ENCODE results near the gene ETV7. TPM values are rescaled to one million over a fixed set of nuclear protein-coding genes. Genes with fewer than 3 reads are reported as not detected.

The ETV7 gene
- total RNA-seq, 2 experiments from 2014 or later: 0.67 to 0.99 TPM

DNA sequence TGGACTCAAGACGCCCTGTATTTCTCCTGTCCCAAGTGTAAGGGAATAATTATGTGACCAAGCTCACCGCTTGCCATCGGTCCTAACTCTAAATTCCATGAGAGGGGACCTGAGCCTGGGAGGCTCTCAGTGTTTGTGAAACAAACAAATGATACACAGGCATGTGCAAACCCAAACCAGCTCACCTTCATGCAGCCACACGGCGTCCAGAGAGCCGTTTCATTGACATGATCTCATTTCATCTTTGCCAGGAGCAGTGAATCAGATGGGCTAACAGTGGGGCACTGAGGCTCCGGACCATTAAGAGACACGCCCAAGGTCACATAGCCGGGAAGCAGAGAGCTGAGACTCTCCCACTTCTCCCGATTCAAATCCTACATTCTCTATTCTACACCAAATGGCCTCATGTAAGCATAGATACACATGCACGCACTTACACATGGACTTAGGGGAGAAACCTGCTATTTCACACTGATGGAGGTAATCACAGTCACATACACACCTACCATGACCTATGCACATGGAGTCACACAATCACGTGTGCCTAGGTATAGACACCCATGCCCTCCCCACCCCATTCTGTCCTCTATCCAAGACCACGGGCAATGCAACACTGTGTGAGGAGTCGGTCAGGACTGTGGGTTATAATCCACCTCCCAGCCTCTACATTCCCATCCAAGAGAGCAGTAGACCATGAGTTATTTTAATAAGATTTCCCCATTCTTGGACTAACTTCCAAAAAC is 51.8 kb downstream of the ETV7 start:
- no peak for DNase-seq
- Mint-ChIP-seq H3K27ac (no peak overlapping the region), H3K4me3 (no peak overlapping the region), H3K9me3 (no peaks in the 10 kb centered on the region), H3K36me3 (ENCODE audit: low read depth) (no peaks in the 10 kb centered on the region), H3K4me1 (ENCODE audit: low read depth) (peaks cover 8% of the 10 kb centered on the region), H3K27me3 (ENCODE audit: low read depth) (peaks cover 28% of the 10 kb centered on the region)
- intact Hi-C loops (cut with micrococcal nuclease): no loop called here
- CTCF ChIA-PET: interaction anchor here (1.0 to 1.1 kb wide), 2 partner anchors 11 to 22 kb away, joined by 3 to 4 read pairs; no protein-coding TSS in a partner anchor

DNA sequence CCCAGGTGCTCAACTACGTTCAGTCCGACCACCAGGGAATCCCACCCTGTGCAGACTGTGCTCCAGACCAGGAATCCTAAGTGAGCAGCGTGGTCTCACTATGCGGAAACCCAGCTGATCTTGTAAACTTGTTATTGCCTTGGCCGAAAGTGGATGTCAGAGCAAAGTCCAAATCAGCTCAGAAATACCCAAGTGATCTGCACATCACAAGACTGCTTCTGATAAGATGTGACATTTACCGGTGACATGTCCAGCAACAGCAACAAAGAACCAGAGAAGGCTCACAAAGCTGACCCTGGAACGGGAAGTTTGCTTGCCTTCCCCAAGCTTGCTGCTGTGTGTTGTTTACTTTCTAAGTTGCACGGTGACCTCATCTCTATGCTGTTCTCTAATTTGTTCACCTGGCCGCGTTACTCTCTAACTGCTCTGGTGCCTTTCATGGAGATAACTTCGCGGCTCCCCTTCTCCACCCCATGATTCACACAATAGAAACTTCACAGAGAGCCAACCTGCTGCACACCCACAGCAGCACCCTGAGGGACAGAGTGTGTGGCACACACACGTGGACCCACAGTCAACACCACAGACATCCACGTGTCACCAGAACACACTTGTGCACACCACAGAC is 52.5 kb downstream of the ETV7 start:
- Mint-ChIP-seq H3K9me3 (no peaks in the 10 kb centered on the region), H3K4me3 (no peak overlapping the region)

DNA sequence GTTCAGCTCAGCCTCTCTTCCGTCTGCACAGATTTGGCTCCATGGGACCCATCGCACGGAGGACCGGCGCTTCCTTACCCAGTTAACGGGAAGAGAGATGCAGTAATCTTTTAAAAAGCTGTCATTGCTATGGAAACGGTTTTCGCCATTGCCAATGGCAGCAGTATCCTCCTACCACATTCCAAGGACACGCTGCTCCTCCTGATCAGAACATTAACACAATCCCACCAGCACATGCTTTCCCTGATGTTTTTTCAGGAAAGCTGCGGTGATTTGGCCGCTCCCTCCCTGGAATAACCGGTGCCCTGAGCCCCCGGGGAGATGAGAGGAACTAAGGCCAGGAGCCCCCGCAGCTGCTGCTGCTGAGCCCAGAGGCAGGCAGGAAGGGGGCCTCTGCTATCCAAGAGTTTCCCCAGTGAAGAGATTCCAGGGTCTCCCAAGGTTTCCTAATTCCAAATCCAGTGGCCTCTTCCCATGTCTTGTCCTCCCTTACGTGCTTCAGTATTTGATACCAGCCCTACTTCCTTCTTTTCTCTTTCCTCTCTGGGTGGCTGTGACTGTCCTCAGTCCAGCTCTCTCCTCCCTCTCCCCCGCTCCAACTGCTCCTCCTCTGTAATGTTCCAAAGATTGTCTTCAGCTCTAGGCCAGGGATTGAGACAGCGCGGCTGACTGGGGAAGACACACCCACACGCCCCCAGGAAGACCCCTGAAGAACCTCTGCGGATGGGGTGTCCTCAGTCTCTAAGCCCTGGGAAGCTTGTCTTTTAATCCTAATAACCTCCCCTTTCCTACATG is 53.3 kb downstream of the ETV7 start:
- CTCF ChIA-PET: interaction anchor here (1.0 to 1.1 kb wide), 2 partner anchors 12 to 24 kb away, joined by 3 to 4 read pairs; no protein-coding TSS in a partner anchor
- peaks cover 7% of the 10 kb centered on the region for H3K4me1 Mint-ChIP-seq (ENCODE audit: low read depth)
- peaks cover 19% of the 10 kb centered on the region for H3K27me3 Mint-ChIP-seq (ENCODE audit: low read depth)
- no peak overlapping the region for H3K27ac Mint-ChIP-seq
- no peak overlapping the region for H3K4me3 Mint-ChIP-seq
- no peak for DNase-seq
- no peaks in the 10 kb centered on the region for H3K36me3 Mint-ChIP-seq (ENCODE audit: low read depth)
- H3K9me3 Mint-ChIP-seq: no peaks in the 10 kb centered on the region
- intact Hi-C loops (cut with micrococcal nuclease): no loop called here

More for the DNA sequence above, 52.5 kb downstream of the ETV7 start:
- peaks cover 7% of the 10 kb centered on the region for H3K4me1 Mint-ChIP-seq (ENCODE audit: low read depth)
- CTCF ChIA-PET: interaction anchor here (1.0 to 1.1 kb wide), 2 partner anchors 11 to 23 kb away, joined by 3 to 4 read pairs; no protein-coding TSS in a partner anchor
- H3K27ac Mint-ChIP-seq: no peak overlapping the region
- DNase-seq: no peak
- intact Hi-C loops (cut with micrococcal nuclease): no loop called here
- no peaks in the 10 kb centered on the region for H3K36me3 Mint-ChIP-seq (ENCODE audit: low read depth)
- H3K27me3 Mint-ChIP-seq (ENCODE audit: low read depth): peaks cover 22% of the 10 kb centered on the region

DNA sequence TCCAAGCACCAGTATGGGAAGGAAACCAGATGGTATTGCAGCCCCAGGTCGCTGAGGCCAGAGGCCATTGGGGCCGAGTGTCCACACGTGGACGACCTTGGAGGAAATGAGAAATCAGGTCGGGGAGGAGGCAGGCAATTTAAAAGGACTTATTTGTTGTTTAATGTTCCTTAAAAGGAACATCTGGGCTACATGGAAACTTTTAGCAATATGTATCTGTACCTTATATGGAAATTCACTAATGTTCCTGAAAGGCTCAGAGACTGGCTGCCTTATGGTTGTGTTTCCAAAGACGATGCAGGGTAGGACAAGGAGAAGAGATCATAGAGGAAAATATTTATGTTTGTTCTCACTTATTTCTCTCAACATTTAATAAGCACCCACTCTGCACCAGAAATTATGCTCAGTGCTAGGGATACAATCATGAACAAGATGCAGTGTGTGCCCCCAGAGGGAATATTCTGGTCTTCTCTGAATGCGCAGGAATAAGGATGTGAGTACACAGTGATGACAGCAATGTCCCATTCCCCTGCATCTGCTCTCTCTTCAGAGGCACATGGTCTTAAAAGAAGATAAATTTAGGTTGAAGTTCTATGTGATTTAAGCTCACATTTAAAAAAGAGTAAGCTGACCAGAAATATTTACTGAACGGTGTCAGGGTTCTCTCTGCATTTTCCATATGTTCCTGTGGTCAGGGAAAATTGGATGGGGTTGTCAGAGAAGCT is 54.1 kb downstream of the ETV7 start:
- intact Hi-C loops (cut with micrococcal nuclease): no loop called here
- H3K4me3 Mint-ChIP-seq: no peak overlapping the region
- no peaks in the 10 kb centered on the region for H3K36me3 Mint-ChIP-seq (ENCODE audit: low read depth)
- H3K27me3 Mint-ChIP-seq (ENCODE audit: low read depth): peaks cover 19% of the 10 kb centered on the region
- H3K27ac Mint-ChIP-seq: no peak overlapping the region
- DNase-seq: no peak
- CTCF ChIA-PET: no interaction called here
- peaks cover 7% of the 10 kb centered on the region for H3K4me1 Mint-ChIP-seq (ENCODE audit: low read depth)
- no peaks in the 10 kb centered on the region for H3K9me3 Mint-ChIP-seq

DNA sequence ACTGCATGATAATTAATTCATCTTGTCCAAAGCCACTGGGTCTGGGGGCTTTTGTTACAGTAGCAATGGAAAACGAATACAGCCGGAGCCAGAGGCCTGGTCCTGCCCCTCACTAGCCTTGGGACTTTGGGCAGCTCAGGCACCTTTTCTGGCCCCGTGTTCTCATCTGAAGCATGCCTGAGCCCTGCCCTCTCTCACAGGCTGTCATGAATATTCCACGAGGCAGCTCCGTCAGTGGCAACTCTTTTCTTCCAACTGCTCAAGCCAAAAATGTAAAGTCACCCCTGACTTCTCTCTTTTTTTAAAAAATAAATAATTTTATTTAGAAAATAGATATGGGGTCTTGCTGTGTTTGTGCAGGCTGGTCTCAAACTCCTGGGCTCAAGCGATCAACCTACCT is 56.1 kb downstream of the ETV7 start:
- H3K36me3 Mint-ChIP-seq (ENCODE audit: low read depth): no peaks in the 10 kb centered on the region
- no peak overlapping the region for H3K27ac Mint-ChIP-seq
- no peak for DNase-seq
- no peaks in the 10 kb centered on the region for H3K4me1 Mint-ChIP-seq (ENCODE audit: low read depth)
- no peaks in the 10 kb centered on the region for H3K9me3 Mint-ChIP-seq
- intact Hi-C loops (cut with micrococcal nuclease): no loop called here
- CTCF ChIA-PET: interaction anchor here (1.1 kb wide), 1 partner anchor 29 kb away, joined by 3 read pairs; no protein-coding TSS in a partner anchor
- no peak overlapping the region for H3K4me3 Mint-ChIP-seq
- H3K27me3 Mint-ChIP-seq (ENCODE audit: low read depth): peaks cover 19% of the 10 kb centered on the region

DNA sequence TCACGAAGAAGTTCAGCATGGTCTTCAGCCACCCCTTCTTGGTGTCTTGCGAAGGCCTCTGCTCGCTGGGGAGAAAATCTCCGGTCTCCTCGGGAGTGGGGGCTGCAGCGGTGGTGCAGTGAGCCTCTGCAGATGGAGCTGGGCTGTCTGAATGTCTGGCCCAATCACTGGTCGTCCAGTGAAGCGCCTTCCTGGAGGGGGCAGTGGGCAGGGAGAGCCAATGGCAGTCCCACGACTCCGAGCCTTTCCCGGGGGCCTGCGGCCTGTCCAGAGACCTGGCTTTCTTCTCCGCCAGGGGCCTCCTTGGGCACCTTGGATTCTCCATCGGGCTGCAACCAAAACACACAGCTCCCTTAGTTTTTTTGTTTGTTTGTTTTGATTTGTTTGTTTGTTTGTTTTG is 57.1 kb downstream of the ETV7 start:
- H3K4me3 Mint-ChIP-seq: no peak overlapping the region
- intact Hi-C loops (cut with micrococcal nuclease): no loop called here
- H3K27ac Mint-ChIP-seq: no peak overlapping the region
- no peaks in the 10 kb centered on the region for H3K9me3 Mint-ChIP-seq
- H3K4me1 Mint-ChIP-seq (ENCODE audit: low read depth): no peaks in the 10 kb centered on the region
- CTCF ChIA-PET: interaction anchor here (0.6 kb wide), 1 partner anchor 522 kb away, joined by 3 read pairs; no protein-coding TSS in a partner anchor
- H3K27me3 Mint-ChIP-seq (ENCODE audit: low read depth): peaks cover 18% of the 10 kb centered on the region
- no peaks in the 10 kb centered on the region for H3K36me3 Mint-ChIP-seq (ENCODE audit: low read depth)
- DNase-seq: no peak

DNA sequence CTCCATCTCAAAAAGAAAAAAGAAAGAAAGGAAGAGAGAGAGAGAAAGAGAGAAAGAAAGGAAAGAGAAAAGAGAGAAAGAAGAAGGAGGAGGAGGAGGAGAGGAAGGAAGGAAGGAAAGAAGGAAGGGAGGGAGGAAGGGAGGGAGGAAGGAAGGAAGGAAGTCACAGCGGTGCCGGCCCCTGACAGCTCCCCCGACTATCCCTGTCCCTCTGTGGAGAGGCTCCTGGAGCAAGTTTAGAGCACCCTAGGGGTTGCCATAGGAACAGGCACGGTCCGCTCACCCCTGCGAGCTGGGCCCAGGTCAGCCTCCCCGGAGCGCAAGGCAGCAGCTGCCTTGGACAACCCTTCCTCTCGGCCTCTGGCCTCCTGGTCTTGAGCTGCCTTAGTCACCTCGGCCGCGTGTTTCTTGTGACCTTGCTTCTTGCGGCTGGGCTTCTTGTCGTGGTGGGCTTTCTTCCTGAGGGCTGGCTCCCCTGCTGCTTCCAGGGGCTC is 57.6 kb downstream of the ETV7 start:
- CTCF ChIA-PET: interaction anchor here (0.6 to 2.0 kb wide), 3 partner anchors 11 to 523 kb away, joined by 3 to 6 read pairs (median 3); no protein-coding TSS in a partner anchor
- intact Hi-C loops (cut with micrococcal nuclease): no loop called here
- no peak overlapping the region for H3K27ac Mint-ChIP-seq
- H3K4me3 Mint-ChIP-seq: no peak overlapping the region
- H3K27me3 Mint-ChIP-seq (ENCODE audit: low read depth): peaks cover 13% of the 10 kb centered on the region
- no peak for DNase-seq
- no peaks in the 10 kb centered on the region for H3K4me1 Mint-ChIP-seq (ENCODE audit: low read depth)
- no peaks in the 10 kb centered on the region for H3K36me3 Mint-ChIP-seq (ENCODE audit: low read depth)
- no peaks in the 10 kb centered on the region for H3K9me3 Mint-ChIP-seq

DNA sequence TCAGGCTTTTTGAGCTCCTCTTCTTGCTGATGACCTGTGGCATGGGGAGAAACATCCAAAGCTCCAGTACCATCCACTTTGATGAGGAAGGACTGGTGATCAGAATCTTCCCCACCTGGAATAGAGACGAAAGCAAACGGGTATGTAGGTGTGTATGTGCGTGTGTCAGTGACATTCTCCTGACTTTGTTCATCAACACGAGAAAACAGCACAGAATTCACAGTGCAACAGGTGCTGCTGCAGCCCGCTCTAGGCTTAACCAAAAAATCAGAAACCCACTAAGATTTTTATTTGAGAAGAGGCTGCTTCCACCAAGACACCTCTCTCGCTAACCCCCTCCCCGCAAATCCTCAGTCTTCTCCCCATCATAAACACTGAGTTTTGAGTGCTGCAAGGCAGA is 58.9 kb downstream of the ETV7 start:
- no peaks in the 10 kb centered on the region for H3K36me3 Mint-ChIP-seq (ENCODE audit: low read depth)
- CTCF ChIA-PET: interaction anchor here (1.4 to 2.0 kb wide), 2 partner anchors 11 to 13 kb away, joined by 3 to 6 read pairs; no protein-coding TSS in a partner anchor
- no peaks in the 10 kb centered on the region for H3K4me1 Mint-ChIP-seq (ENCODE audit: low read depth)
- intact Hi-C loops (cut with micrococcal nuclease): no loop called here
- no peak overlapping the region for H3K4me3 Mint-ChIP-seq
- no peaks in the 10 kb centered on the region for H3K9me3 Mint-ChIP-seq
- no peak for DNase-seq
- H3K27me3 Mint-ChIP-seq (ENCODE audit: low read depth): peaks cover 3% of the 10 kb centered on the region
- no peak overlapping the region for H3K27ac Mint-ChIP-seq

DNA sequence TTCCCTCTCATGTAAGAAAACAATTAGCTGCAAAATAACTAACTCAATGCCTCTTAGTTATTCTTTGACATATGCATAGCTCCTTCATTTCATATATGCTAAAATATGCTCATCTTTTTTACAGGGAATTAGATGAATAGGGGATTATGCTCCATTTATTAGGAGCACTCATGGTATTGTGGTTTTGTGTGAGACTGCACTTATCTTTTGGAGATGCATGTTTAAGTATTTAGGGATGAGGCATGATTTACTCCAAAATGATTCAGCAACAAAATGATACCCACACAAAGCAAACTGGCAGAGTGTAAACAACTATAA is 59.6 kb downstream of the ETV7 start:
- no peaks in the 10 kb centered on the region for H3K4me1 Mint-ChIP-seq (ENCODE audit: low read depth)
- H3K27me3 Mint-ChIP-seq (ENCODE audit: low read depth): peaks cover 1% of the 10 kb centered on the region
- no peak for DNase-seq
- H3K27ac Mint-ChIP-seq: no peak overlapping the region
- intact Hi-C loops (cut with micrococcal nuclease): no loop called here
- CTCF ChIA-PET: interaction anchor here (0.6 to 2.0 kb wide), 5 partner anchors 10 to 1055 kb away, joined by 3 to 6 read pairs (median 3); no protein-coding TSS in a partner anchor
- H3K4me3 Mint-ChIP-seq: no peak overlapping the region
- H3K9me3 Mint-ChIP-seq: no peaks in the 10 kb centered on the region
- no peaks in the 10 kb centered on the region for H3K36me3 Mint-ChIP-seq (ENCODE audit: low read depth)

DNA sequence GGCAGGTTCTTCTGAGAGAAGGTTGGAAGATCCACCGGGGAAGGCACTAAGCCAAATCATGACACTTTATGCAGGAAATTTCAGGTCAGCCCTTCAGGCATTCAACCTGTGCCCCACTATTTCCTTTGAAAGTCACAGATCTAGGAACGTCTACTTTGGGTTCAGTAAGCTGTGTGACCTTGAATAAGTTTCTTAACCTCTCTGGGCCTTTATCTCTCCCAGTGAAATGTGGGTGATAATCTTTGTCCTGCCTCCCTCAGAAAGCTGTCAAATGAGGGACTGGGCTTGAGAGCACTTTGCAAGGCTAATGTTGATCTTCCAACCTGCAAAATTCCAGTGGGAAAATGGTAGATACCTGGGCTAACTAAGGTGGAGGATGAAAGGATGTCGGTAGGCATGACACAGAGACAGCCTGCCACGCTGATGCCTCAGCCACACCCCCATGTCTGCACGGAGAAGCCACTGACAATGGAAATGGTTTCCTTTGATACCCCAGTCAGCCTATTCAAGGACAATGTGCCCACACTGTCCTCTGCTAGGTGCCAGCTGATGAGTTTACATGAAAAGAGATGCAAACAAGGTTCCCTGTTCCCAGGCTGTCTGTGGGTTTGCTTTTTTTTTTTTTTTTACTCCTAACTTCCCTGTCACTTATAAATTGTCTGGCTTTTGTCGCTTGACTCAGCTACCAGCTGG is 60.1 kb downstream of the ETV7 start:
- H3K27me3 Mint-ChIP-seq (ENCODE audit: low read depth): no peaks in the 10 kb centered on the region
- H3K9me3 Mint-ChIP-seq: no peaks in the 10 kb centered on the region
- intact Hi-C loops (cut with micrococcal nuclease): no loop called here
- H3K4me1 Mint-ChIP-seq (ENCODE audit: low read depth): no peaks in the 10 kb centered on the region
- no peak for DNase-seq
- H3K4me3 Mint-ChIP-seq: no peak overlapping the region
- no peaks in the 10 kb centered on the region for H3K36me3 Mint-ChIP-seq (ENCODE audit: low read depth)
- CTCF ChIA-PET: interaction anchor here (0.6 to 1.4 kb wide), 5 partner anchors 10 to 1055 kb away, joined by 3 to 4 read pairs (median 3); no protein-coding TSS in a partner anchor
- no peak overlapping the region for H3K27ac Mint-ChIP-seq

DNA sequence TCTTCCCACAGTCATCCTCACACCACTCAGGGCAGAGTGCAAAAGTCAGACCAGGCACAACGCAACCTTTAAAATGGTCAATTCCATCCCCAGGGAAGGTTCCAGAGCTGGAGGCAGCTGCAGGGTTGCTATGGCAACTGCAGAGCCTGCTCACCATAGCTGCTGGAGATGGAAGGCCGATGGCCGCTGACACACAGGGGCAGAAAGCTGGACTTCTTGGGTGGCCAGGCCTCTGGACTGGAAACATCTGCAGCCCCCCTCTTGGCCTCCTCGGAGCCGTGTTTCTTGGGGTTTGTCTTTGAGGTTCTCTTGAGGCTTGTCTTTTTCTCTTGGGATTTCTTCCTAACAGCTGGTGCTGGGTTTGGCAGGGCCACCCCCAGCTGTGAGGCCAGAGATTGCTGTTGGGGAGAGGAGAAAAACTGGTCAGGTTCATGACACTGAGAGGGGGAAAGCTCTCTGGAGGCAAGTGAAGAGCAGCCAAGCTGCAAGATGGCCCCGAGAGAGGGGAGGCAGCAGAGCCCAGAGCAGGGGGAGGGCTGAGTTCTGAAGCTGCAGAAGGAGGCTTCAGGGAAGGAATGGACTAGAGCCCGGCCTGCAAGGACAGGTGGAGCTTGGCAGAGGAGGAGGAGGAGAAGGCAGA is 61.0 kb downstream of the ETV7 start:
- CTCF ChIA-PET: interaction anchor here (1.2 to 1.3 kb wide), 2 partner anchors 14 to 24 kb away, joined by 4 read pairs; no protein-coding TSS in a partner anchor
- Mint-ChIP-seq H3K27ac (no peak overlapping the region), H3K27me3 (ENCODE audit: low read depth) (no peaks in the 10 kb centered on the region), H3K4me3 (no peak overlapping the region), H3K36me3 (ENCODE audit: low read depth) (no peaks in the 10 kb centered on the region), H3K4me1 (ENCODE audit: low read depth) (no peaks in the 10 kb centered on the region), H3K9me3 (no peaks in the 10 kb centered on the region)
- DNase-seq: no peak
- intact Hi-C loops (cut with micrococcal nuclease): no loop called here

Data from activated naive CD4-positive, alpha-beta T cell treated with anti-CD3 and anti-CD28 coated beads for 36 hours (primary cell).